GM18858 (cell line): Measurements from ENCODE around the gene RBM43.
"Not testable (repeated sequence)": the region's sequence is repeated elsewhere in the genome, so short reads cannot be mapped to it uniquely, and the experiment has no call there.

Experiments
- ATAC-seq: cut with Tn5 transposase; IDR thresholded peaks from one replicate; pipeline ENCODE4 v1.9.1; 2021; ENCODE audit not compliant: unreplicated experiment

Gene RBM43

GRCh38 chr2:151269798-151270568 lies 8.3 kb upstream of the RBM43 start:
- no peak for ATAC-seq

- no peak for ATAC-seq
Observed at GRCh38 chr2:151268085-151268484, 6.4 kb upstream of the RBM43 start.

- ATAC-seq, result no peak
Observed at GRCh38 chr2:151267537-151267936, 5.9 kb upstream of the RBM43 start.

GRCh38 chr2:151265991-151266390 lies 4.3 kb upstream of the RBM43 start:
- ATAC-seq, result no peak

DNA sequence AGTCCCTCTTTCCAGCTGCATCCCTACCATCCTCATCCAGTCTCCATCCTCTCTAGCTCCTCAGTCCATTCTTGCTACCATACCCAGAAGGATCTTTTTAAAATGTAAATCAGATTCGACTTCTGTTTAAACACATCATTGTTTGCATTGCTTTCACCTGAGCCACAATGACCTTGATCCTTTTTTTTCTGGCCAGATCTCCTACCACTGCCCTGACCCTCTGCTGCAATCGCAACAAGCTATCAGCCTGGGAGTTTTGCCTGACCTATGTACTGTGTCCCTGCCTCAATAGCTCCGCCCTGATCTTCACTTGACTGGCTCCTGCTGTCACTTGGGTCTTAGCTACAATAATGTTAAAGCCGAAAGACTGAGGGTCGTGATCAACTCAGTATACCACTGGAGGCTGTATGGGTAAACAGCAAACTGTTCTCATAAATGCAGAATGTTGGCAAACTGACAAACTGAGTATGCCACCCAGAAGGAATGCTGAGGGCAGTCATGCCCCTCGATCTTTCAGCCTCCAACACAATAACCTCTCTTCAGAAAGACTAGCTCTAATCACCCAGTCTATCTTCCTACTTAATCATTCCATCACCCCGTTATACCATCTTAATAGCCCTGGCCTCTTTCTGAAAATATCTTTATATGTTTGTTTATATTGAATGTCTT lies 2.6 kb upstream of the RBM43 start:
- no peak for ATAC-seq

DNA sequence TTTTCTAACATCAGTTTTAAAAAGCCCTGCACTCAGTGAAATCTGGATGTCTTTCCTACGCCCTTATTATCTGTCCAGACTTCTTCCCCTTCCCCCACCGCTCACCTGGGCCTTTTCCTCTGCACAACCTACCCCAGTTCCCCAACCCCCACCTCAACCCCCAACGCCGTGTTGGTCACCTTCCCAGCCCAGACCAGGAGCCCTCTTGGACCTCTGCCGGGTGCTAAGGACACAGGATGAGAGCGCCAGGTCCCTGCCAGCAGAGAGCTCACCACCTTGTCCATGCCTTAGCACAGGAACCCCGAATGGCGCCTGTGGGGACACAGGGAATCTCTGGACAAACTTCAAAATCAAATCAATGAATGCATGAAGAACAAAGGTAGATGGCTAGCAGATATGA lies 966 bp upstream of the RBM43 start:
- no peak for ATAC-seq

- ATAC-seq, result no peak
Observed at GRCh38 chr2:151261977-151262291, 271 bp upstream of the RBM43 start.

GRCh38 chr2:151260573-151261230 lies 961 bp downstream of the RBM43 start:
- peak; percentile 12 for ATAC-seq

- ATAC-seq, result no peak
Observed at GRCh38 chr2:151258121-151258520, 3.5 kb downstream of the RBM43 start.

GRCh38 chr2:151252646-151253045 lies 9.0 kb downstream of the RBM43 start:
- ATAC-seq, result no peak

GRCh38 chr2:151251012-151251411 lies 10.7 kb downstream of the RBM43 start:
- ATAC-seq, result no peak

- no peak for ATAC-seq
Observed at GRCh38 chr2:151247432-151247831, 14.2 kb downstream of the RBM43 start.

DNA sequence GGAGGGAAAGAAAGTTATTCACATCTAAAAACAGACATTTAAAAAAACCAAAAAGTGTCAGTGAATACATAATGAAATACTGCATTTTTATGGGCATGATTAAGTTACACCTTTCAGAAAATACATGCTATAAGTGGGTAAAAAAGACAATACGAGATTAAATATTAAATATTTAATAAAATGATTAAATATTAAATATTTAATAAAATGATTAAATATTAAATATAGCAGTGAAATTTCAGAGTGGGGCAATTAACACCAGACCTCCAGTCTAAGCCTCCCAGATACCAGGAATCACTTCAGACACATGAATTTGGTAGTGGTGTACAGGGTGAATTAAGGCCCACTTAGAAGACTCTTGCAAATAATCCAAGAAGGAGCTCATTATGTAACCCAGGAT lies 15.5 kb downstream of the RBM43 start:
- no peak for ATAC-seq

DNA sequence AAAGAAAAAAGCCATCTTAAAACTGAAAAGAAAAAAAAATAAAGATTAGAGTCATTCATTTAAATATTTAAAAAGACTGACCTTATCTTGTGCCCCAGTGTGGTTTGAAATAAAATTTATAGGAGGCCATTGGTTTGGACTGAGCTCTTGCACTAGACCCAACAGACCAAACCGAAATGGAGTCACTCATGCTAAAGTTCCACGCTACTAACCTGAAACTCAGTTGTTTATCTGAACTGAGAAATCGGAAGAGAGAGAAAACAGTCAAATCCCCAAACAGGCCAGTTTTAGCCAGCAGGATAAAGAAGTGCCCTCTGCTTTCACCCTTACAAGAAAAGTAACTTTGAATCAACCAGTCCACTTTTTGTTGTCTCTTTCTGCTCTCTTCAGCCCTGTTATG lies 18.2 kb downstream of the RBM43 start:
- ATAC-seq, result no peak

DNA sequence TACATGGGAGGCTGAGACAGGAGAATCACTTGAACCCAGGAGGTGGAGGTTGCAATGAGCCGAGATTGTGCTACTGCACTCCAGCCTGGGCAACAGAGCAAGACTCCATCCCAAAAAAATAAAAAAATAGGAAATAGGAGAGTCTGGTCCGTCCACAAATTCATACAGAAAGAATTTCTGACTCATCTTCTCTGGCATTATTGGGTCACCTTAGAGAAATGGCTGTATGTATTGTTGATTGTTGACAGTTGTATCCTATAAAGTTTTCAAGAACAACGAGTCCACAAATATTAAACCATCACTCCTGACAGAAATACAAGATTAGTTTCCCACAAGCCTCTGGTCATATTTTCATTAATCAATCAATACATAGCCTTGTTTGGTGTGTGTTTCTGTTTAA lies 20.4 kb downstream of the RBM43 start:
- no peak for ATAC-seq

DNA sequence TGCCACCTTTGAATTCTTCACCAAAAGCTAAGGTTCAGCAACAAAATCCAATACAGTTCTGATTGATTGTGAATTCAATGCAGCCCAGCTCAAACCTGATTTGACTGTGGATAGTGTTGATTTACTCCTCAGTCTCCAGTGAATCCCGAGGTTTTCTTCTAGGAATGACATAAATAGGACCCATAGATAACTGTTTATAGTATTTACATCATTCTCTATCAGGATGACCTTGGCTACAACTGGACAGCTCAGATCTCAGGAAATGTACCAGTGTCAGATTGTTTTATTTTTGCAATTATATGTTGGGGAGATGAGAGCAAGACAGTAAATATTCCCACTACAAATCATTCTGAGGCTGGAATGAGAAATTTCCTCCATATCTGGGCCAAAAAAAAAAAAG lies 21.2 kb downstream of the RBM43 start:
- ATAC-seq, result no peak

DNA sequence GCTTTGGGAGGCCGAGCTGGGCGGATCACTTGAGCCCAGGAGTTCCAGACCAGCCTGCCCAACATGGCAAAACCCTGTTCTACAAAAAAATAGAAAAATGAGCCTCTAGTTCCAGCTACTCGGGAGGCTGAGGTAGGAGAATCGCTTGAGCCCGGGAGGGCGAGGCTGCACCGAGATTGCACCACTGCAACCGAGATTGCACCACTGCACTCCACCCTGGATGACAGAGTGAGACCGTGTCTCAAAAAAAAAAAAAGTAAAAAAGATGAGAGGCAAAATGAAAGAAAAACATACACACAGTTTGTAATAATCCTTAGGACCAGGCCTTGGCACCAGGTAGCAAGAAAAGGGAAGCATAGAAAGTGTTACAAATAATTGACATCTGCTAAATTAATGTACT lies 22.0 kb downstream of the RBM43 start:
- no peak for ATAC-seq

GRCh38 chr2:151238527-151239487 lies 22.9 kb downstream of the RBM43 start:
- peak; percentile 84 for ATAC-seq

DNA sequence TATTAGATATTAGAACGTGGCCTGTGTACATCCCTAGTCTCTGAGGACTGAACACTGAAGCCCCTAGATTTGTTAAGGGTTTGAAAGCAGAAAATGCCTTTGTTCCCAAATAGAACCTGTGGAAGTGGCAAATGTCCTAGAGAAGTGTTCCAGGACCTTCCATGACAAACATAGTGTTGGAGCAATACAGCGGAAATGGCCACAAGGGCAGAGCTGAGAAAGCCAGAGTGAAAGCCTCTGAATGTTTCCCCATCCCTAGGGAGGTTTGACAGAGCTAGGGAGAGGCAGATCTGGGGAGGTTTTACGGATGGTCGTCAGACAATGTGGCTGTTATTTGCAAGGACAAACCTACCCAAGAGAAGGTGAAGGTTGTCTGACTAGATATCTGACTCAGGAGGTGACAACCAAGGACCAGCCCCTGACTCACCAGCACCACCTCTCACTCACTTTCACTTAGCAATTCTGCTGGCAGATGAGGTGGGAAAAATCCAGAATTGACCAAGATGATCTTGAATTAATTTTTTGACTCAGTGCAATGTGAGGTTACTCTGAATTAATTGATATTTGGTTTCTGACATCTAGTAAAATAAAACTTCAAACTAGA lies 24.1 kb downstream of the RBM43 start:
- ATAC-seq, result no peak

DNA sequence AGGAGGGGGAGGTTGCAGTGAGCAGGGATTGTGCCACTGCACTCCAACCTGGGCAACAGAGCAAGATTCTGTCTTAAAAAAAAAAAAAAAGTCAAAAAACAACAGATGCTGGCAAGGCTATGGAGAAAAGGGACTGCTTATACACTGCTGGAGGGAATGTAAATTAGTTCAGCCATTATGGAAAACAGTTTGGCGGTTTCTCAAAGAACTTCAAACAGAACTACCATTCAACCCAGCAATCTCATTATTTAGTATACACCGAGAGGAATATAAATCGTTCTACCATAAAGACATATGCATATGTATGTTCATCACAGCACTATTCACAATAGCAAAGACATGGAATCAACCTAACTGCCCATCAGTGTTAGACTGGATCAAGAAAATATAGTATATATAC lies 27.9 kb downstream of the RBM43 start:
- not testable (repeated sequence) for ATAC-seq

GRCh38 chr2:151233288-151233687 lies 28.4 kb downstream of the RBM43 start:
- not testable (repeated sequence) for ATAC-seq
